Iris pigment epithelial cell (primary cell): ENCODE data around the gene LRIT3.

ENCODE experiments used
- DNase-seq: peaks from one replicate; pipeline ENCODE4 v3.0.0-alpha.2; 2011; ENCODE audit warnings: low read depth

LRIT3 gene

GRCh38 chr4:109912706-109913595 is 65.0 kb downstream of the LRIT3 start, which contains the start of gene EGF:
EGF (plus strand) TSS chr4:109912883; CDS start chr4:109913336, 453 bp downstream.
- DNase-seq: peak; percentile 48

- no peak for DNase-seq
Observed at GRCh38 chr4:109913596-109914241, 65.8 kb downstream of the LRIT3 start.

GRCh38 chr4:109914322-109914721 is 66.4 kb downstream of the LRIT3 start:
- no peak for DNase-seq

- DNase-seq: no peak
Observed at GRCh38 chr4:109915385-109916026, 67.6 kb downstream of the LRIT3 start.

- no peak for DNase-seq
Observed at GRCh38 chr4:109916027-109916409, 68.1 kb downstream of the LRIT3 start.

- DNase-seq: peak; percentile 82
Observed at GRCh38 chr4:109921384-109921808, 73.5 kb downstream of the LRIT3 start.
